Adrenal gland (tissue), 5 donors: ENCODE results near the gene CERS1.

Experiments used
- POLR2A ChIP-seq, 2 donors: fragments of 450-650 bp; IDR thresholded peaks; one replicate each; pipeline ENCODE4 v1.6.1; 2017; ENCODE audit warnings: antibody characterized with exemption in 2 of 2, mild to moderate bottlenecking in 2 of 2, moderate library complexity in 1 of 2
- TF ChIP-seq, protein P1 (sequence below), 6 experiments: fragments of 450-650 bp in 4 of 6; fragments of 200-600 bp in 2 of 6; sonication (generic) in 1 of 6; IDR thresholded peaks; 1 replicate in 5 of 6; 2 replicates in 1 of 6; pipeline versions ENCODE4 v1.5.1 to v1.8.0; 2016 to 2021; ENCODE audit warnings: antibody characterized with exemption in 6 of 6, mild to moderate bottlenecking in 2 of 6, moderate library complexity in 1 of 6
- donor health status: DM: no; HTN: no; CAD: no.

DNA sequence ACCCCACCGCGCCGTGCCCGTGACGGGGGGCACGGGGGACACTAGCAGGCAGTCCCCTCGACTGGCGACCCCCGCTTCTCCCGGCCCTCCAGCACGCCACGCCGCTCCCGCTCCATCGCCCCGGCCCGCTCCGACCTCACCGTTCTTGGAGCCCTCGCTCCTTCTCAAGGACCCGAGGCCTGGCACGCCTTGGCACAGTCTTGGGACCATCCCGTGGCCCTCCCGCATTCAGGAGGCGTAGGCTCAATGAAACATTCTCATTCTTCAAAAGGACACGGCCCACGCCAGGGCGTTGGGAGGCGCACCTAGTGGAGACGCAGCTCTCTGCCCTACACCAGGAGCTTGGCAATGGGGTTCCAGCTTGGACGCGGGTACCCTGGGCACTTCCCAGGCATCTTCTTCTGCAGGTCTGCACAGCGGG is 473 bp upstream of the CERS1 start:
- TF ChIP-seq, protein P1, sequence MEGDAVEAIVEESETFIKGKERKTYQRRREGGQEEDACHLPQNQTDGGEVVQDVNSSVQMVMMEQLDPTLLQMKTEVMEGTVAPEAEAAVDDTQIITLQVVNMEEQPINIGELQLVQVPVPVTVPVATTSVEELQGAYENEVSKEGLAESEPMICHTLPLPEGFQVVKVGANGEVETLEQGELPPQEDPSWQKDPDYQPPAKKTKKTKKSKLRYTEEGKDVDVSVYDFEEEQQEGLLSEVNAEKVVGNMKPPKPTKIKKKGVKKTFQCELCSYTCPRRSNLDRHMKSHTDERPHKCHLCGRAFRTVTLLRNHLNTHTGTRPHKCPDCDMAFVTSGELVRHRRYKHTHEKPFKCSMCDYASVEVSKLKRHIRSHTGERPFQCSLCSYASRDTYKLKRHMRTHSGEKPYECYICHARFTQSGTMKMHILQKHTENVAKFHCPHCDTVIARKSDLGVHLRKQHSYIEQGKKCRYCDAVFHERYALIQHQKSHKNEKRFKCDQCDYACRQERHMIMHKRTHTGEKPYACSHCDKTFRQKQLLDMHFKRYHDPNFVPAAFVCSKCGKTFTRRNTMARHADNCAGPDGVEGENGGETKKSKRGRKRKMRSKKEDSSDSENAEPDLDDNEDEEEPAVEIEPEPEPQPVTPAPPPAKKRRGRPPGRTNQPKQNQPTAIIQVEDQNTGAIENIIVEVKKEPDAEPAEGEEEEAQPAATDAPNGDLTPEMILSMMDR (IDR thresholded peaks at IDR 0.05): no peak
- TF ChIP-seq POLR2A (IDR thresholded peaks at IDR 0.05): no peak
